Spinal cord (tissue), 10 donors: ENCODE measurements around the gene MLLT1. TPM values are rescaled to one million over a fixed set of nuclear protein-coding genes. Genes with fewer than 3 reads are reported as not detected.

Source experiments
- DNase-seq, 6 donors: peaks; one replicate each; pipeline versions ENCODE4 v3.0.0 to v3.0.0-alpha.2; 2013 to 2015; ENCODE audit warnings: low spot score in 6 of 6, low read depth in 4 of 6
- H3K27ac ChIP-seq: one replicate; pipeline ENCODE4 v1.5.1; 2013; ENCODE audit warnings: low read depth, low read length, control low read depth
- H3K27me3 ChIP-seq: one replicate; pipeline ENCODE4 v1.6.1; 2013; ENCODE audit warnings: low read length; ENCODE audit not compliant: control insufficient read depth, insufficient read depth
- H3K36me3 ChIP-seq: one replicate; pipeline ENCODE4 v1.6.1; 2013; ENCODE audit warnings: low read length; ENCODE audit not compliant: control insufficient read depth, insufficient read depth
- H3K4me1 ChIP-seq: one replicate; pipeline ENCODE4 v1.6.1; 2013; ENCODE audit warnings: low read length; ENCODE audit not compliant: control insufficient read depth, insufficient read depth
- H3K4me3 ChIP-seq: one replicate; pipeline ENCODE4 v1.5.1; 2013; ENCODE audit warnings: low read depth, low read length, control low read depth
- H3K9me3 ChIP-seq: one replicate; pipeline ENCODE4 v1.6.1; 2013; ENCODE audit warnings: low read length; ENCODE audit not compliant: control insufficient read depth, insufficient read depth
- WGBS: methylation state at CpG from one replicate; pipeline ENCODE4 v1.1.5; 2013; ENCODE audit warnings: missing lambda C conversion rate; ENCODE audit not compliant: insufficient coverage; 5-methylcytosine and 5-hydroxymethylcytosine counted together
- polyA plus RNA-seq, 2 donors: library from polyadenylated mRNA; unstranded; fragments of 120-200 nt; gene quantifications; one replicate each; pipeline ENCODE4 v1.2.1, GENCODE V29; 2013; ENCODE audit not compliant: insufficient read length in 2 of 2
- total RNA-seq, 2 donors: library from RNA; depleted of rRNA in 1 of 2; stranded (reverse); fragments of 120-200 nt in 1 of 2; fragments of >200 nt in 1 of 2; gene quantifications; one replicate each; pipeline versions ENCODE4 v1.2.3 to v1.2.4, GENCODE V29; 2013 to 2014
- donor health status: healthy.

MLLT1 gene
- total and polyA plus RNA-seq, 4 donors, result 11.5 to 132 (median 80.5) TPM

- Histone ChIP-seq H3K27ac (no peak overlapping the region), H3K4me1 (peaks cover 23% of the 10 kb centered on the region), H3K4me3 (no peak overlapping the region), H3K27me3 (no peaks in the 10 kb centered on the region), H3K9me3 (no peaks in the 10 kb centered on the region), H3K36me3 (peaks cover 70% of the 10 kb centered on the region)
- DNase-seq, result no peak
- WGBS, result 75% methylated on average over 12 of the region's 15 CpGs
Measured at GRCh38 chr19:6261883-6262282, 17.9 kb downstream of the MLLT1 start.

DNA sequence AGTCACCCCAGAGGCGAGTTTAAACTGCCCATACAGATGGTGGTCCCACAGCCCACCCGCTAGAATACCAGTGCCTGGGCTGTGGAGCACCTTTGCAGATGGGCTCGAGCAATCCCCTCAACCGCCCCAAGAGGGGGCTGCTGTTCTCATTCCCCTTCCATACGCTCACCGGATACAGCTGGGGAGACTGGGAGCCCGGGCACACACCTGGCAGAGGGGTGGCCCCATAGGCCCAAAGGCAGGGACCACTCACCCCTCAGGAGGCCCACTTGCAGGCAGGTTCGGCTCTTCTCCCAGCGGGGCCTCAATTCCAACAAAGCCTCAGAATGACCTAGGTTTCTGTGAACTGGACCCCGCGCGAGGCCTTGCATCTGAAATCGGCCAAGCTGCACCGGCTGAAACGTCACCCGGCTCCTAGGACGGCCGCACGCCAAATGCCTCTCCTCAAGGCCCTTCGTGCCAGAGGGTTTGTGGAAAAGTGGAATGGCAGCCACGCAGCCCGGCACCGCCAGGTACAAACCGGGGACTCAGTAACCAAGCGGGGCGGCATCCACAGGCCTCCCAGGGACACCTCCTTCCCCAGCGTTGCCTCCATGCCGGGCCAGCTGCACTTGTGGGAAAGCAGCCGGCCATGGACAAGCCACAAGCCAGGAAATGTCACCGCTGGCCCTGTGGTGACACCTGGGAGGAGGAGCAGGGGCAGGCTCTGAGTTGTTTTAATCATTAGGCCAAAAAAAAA, 18.7 kb downstream of the MLLT1 start:
- Histone ChIP-seq H3K27me3 (no peaks in the 10 kb centered on the region), H3K4me3 (no peak overlapping the region), H3K27ac (no peak overlapping the region), H3K9me3 (no peaks in the 10 kb centered on the region), H3K4me1 (peaks cover 23% of the 10 kb centered on the region), H3K36me3 (peaks cover 69% of the 10 kb centered on the region)
- DNase-seq, result no peak
- 83% methylated on average over 26 of the region's 30 CpGs for WGBS

GRCh38 chr19:6260376-6260775, 19.4 kb downstream of the MLLT1 start:
- Histone ChIP-seq H3K4me1 (peaks cover 23% of the 10 kb centered on the region), H3K4me3 (no peak overlapping the region), H3K27ac (no peak overlapping the region), H3K36me3 (peaks cover 68% of the 10 kb centered on the region), H3K27me3 (no peaks in the 10 kb centered on the region), H3K9me3 (no peaks in the 10 kb centered on the region)
- WGBS, result 98% methylated on average over 9 of the region's 9 CpGs
- DNase-seq, result no peak

- H3K36me3 ChIP-seq, result peaks cover 68% of the 10 kb centered on the region
- DNase-seq, result no peak
- WGBS, result 84% methylated on average over 7 of the region's 12 CpGs
- no peaks in the 10 kb centered on the region for H3K9me3 ChIP-seq
- H3K27ac ChIP-seq, result peak overlapping the region; percentile 19
- H3K4me1 ChIP-seq, result peaks cover 23% of the 10 kb centered on the region
- no peaks in the 10 kb centered on the region for H3K27me3 ChIP-seq
- H3K4me3 ChIP-seq, result no peak overlapping the region
Measured at GRCh38 chr19:6259312-6259861, 20.4 kb downstream of the MLLT1 start.

- H3K36me3 ChIP-seq, result peaks cover 65% of the 10 kb centered on the region
Measured at GRCh38 chr19:6258812-6259311, 20.9 kb downstream of the MLLT1 start.

DNA sequence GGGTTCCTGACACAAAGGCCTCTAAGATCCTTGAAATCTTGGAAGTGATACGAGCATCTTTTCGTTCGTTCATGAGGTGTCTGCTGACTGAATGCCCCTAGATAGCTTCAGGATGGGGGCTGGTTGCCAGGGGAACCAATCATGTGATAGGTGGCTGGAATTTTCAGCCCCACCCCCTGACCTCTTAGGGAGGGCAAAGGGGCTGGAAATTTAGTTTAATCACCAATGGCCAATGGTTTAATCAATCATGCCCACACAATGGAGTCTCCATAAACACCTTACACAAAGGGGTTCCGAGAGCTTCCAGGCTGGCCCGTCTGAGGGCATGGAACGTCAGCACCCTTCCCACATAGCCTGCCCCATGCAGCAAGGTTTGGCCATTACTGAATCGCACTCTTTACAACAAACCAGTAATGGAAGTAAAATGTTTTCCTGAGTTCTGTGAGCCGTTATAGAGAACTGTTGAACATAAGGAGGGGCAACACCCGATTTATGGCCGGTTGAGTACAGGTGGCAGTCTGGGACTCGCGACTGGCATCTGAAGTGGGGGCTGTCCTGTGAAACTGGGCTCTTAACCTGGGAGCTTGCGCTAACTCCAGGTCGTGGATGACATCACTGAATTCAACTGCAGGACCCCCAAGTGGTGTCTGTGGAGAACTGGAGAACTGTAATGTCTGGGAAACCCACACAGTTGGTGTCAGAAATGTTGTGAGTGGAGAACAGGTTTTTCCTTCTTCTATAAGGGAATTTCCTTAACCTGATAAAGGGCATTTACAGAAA, 25.6 kb downstream of the MLLT1 start:
- DNase-seq, result peak in 1 of 6 donors; percentile 41
- Histone ChIP-seq H3K36me3 (peaks cover 26% of the 10 kb centered on the region), H3K9me3 (no peaks in the 10 kb centered on the region), H3K4me1 (peaks cover 18% of the 10 kb centered on the region), H3K27me3 (no peaks in the 10 kb centered on the region), H3K27ac (no peak overlapping the region), H3K4me3 (no peak overlapping the region)
- WGBS, result 56% methylated on average over 10 of the region's 14 CpGs

More at GRCh38 chr19:6258812-6259311, 20.9 kb downstream of the MLLT1 start:
- H3K4me1 ChIP-seq, result peaks cover 28% of the 10 kb centered on the region
- no peaks in the 10 kb centered on the region for H3K9me3 ChIP-seq
- H3K27ac ChIP-seq, result peak overlapping the region; percentile 19
- no peak for DNase-seq
- 89% methylated on average over 15 of the region's 15 CpGs for WGBS
- H3K4me3 ChIP-seq, result no peak overlapping the region
- H3K27me3 ChIP-seq, result no peaks in the 10 kb centered on the region

- Histone ChIP-seq H3K36me3 (peaks cover 17% of the 10 kb centered on the region), H3K27me3 (no peaks in the 10 kb centered on the region), H3K4me3 (no peak overlapping the region), H3K27ac (no peak overlapping the region), H3K4me1 (peaks cover 14% of the 10 kb centered on the region), H3K9me3 (no peaks in the 10 kb centered on the region)
- WGBS, result 79% methylated on average over 4 of the region's 9 CpGs
- DNase-seq, result no peak
Measured at GRCh38 chr19:6252066-6252465, 27.7 kb downstream of the MLLT1 start.

GRCh38 chr19:6250909-6251308, 28.9 kb downstream of the MLLT1 start:
- WGBS, result no CpG with 5 or more reads among the region's 13 CpGs
- no peak overlapping the region for H3K4me3 ChIP-seq
- H3K9me3 ChIP-seq, result no peaks in the 10 kb centered on the region
- peak overlapping the region; percentile 0 for H3K27ac ChIP-seq
- peaks cover 12% of the 10 kb centered on the region for H3K36me3 ChIP-seq
- no peaks in the 10 kb centered on the region for H3K27me3 ChIP-seq
- H3K4me1 ChIP-seq, result peaks cover 14% of the 10 kb centered on the region
- no peak for DNase-seq

DNA sequence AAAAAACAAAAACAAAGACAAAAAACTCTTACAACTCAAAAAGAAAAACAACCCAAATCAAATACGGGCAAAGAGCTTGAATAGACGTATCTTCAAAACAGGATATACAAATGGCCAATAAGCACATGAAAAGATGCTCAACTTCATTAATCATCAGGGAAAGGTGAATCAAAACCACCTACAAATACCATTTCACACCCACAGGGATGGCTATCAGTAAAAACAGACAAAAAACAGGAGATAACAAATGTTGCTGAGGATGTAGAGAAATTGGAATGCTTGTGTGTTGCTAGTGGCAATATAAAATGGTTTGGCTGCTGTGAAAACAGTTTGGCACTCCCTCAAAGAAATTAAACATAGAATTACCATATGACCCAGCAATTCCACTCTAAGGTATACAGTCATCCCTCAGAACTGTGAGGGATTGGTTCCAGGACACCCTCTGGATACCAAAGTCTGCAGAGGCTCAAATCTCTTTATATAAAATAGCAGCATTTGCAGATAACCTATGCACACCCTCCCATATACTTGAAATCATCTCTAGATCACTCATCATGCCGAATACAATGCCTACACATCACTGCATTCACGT, 29.7 kb downstream of the MLLT1 start:
- WGBS, result 61% methylated on average over 3 of the region's 4 CpGs
- Histone ChIP-seq H3K27me3 (no peaks in the 10 kb centered on the region), H3K27ac (peak overlapping the region; percentile 92), H3K9me3 (no peaks in the 10 kb centered on the region), H3K4me3 (no peak overlapping the region), H3K36me3 (peaks cover 8% of the 10 kb centered on the region), H3K4me1 (peaks cover 14% of the 10 kb centered on the region)
- DNase-seq, result peak in 1 of 6 donors; percentile 45
